HG03103 (cell line): ENCODE results near the gene ASTN2.
"Not testable (repeated sequence)": the region's sequence is repeated elsewhere in the genome, so short reads cannot be mapped to it uniquely, and the experiment has no call there.

Experiments
- ATAC-seq: cut with Tn5 transposase; IDR thresholded peaks from one replicate; pipeline ENCODE4 v1.9.1; 2021; ENCODE audit warnings: low read depth; ENCODE audit not compliant: unreplicated experiment

The ASTN2 gene

DNA sequence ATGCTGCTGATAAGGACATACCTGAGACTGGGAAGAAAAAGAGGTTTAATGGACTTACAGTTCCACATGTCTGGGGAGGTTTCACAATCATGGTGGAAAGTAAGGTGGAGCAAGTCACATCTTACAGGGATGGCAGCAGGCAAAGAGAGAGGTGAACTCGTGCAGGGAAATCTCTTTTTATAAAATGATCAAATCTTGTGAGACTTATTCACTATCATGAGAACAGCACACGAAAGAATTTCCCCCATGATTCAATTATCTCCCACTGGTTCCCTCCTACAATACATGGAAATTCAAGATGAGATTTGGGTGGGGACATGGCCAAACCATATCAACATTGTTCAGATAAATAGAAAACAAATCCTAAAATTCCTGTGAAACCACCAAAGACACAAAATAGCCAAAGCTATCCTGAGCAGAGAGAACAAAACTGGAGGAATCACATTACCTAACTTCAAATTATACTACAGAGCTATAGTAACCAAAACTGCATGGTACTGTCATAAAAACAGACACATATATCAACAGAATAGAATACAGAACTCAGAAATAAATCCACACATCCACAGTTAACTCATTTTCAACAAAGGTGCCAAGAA is 958.3 kb downstream of the ASTN2 start:
- ATAC-seq = no peak

DNA sequence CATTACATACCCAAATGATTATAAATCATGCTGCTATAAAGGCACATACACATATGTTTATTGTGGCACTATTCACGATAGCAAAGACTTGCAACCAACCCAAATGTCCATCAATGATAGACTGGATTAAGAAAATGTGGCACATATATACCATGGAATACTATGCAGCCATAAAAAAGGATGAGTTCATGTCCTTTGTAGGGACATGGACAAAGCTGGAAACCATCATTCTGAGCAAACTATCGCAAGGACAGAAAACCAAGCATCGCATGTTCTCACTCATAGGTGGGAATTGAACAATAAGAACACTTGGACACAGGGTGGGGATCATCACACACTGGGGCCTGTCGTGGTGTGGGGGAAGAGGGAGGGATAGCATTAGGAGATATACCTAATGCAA is 960.3 kb downstream of the ASTN2 start:
- ATAC-seq = not testable (repeated sequence)

DNA sequence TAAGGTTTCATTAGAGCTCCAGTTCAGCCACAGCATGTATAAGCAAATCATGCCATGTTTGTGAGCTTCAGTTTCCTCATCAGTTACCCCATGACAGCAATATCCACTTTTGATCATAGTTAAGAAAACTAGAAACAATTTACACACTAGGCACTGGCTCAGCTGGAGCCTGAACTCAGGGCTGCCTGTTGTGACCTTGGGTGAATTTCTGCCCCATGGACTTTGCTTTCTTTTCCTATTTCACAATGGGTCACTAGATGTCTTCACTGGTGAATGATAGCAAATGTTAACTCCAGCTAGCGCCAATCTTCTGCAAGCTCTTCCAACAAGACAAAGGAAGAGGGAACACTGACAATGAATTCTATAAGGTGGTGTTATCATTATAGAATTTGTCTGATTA is 961.1 kb downstream of the ASTN2 start:
- ATAC-seq = no peak

DNA sequence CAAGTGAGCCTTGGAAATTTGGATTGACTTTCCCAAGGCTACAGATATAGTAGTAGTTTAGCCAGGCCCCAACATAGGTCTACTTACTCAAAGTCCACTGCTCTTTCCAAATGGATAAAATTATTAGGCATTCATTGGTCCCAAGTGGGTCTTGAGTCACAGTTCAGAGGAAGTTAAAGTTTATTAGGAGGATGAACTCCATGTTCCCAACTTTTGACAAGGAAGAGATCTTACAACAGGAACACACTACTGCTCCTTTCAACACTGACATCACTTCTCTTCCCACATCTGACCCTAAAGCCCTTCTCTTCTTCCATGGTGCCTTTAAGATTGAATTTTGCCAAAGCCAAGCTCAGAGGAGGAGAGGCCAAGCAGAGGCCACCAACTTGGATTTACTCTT is 962.2 kb downstream of the ASTN2 start:
- ATAC-seq = no peak

DNA sequence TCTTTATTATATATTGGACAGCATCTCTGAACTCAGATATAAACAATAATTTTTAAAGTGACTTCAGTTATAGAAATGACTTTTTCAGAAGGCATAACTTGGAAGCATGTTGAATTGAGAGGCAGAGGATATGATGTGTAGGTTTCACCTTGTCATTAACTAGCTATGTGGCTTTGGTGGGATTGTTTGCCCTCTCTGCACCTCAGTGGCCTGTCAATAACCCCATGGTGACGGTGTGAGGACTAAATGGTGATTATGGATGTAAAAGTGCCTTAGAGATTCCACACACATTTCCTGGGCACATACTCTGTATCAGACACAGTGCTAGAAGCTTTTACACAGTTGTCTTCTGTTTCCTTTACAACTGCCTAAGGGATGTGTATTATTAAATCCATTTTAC is 962.6 kb downstream of the ASTN2 start:
- no peak for ATAC-seq

DNA sequence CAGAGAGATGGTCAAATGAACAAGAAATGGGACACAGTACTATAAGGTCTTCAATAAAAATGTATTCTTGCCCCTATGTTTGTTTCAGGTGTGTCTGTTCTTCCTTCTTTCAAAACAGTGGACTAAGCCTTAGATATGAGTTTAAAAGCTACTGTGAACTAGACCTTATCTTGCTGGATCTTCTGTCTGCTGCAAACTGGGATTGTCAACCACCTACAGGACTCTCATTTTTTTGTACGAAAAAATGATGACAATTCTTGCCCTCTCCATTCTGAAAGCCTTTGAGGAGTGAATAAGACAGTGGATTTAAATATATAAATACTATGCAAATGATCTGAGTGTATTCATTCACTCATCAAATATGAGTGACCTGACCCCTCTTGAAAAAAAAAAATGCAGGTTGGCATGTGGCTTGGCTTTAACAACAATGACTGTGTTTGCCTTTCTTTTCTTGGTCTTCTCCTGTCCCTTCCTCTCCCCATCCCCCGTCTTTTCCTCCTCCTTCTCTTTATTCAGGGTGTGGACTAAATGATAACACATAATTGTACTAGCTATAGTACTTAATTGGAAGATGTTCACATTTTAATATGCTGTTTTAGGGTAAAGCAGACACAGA is 963.2 kb downstream of the ASTN2 start:
- no peak for ATAC-seq

DNA sequence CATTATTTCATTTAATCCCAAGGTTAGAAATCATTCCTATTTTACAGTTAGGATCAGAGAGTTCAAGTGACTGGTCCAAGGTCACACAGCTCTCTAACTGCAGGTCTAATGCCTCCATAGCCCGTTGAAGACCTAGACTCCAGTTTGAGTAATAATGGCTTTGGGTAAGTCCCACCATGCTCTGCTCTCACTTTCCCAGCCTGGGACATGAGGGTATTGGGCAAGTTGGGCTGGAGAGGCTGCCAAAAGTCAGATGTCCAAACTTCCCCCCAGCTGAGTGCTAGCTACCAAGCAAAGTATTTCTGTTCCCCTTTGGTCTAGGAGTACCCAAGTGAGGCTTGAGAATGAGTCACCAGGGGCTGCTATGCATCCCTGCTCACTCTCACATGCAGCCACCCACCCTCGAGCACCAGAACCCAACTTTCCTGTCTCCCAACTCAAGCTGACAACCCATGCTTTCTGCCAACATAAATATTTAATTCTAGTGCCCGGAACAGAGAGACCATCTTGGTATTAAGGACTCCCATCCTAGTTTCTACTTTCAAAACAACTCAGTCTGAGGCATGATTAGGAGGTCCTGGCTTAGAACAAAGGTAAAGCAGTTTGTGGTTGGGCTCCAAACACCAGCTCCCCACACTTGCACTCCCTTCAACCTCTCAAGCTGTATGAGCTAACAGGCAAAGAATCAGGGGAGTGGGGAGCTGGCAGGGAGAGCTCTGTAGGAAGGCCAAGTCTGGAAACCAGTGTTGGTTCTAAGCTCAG is 964.3 kb downstream of the ASTN2 start:
- peak; percentile 90 for ATAC-seq

DNA sequence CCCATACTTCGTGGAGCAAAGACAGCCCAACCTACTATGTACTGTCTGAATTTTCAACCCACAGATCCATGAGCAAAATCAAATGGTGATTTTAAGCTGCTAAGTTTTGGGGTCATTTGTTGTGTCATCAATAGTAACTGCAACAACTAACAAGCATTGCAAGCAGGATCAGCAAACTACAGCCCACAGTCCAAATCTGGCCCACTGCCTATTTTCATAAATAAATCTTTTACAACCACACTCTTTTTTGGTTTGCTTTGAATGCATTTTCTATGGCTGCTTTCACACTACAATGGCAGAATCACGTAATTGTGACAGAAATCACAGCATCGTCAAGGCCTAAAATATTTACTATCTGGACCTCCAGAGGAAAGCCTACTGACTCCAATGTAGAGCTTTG is 964.9 kb downstream of the ASTN2 start:
- no peak for ATAC-seq

DNA sequence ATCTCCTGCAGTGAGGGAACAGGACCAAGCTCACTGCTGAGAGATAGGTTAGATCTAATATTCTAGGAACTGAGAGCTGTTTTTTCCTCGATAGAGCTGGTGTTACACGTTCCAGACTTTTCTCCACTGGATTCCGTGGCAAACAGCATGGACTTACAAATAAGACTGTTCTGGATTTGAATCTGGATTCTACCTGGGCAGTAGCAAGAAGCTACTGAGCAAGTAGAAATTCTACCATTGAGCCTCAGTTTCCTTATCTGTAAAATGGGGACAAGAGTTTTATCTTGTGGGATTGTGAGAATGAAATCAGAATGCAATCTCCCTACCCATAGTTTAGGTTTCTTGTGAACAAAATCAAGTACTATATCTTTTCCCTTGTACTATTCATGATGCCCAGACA is 966.4 kb downstream of the ASTN2 start:
- ATAC-seq = no peak

DNA sequence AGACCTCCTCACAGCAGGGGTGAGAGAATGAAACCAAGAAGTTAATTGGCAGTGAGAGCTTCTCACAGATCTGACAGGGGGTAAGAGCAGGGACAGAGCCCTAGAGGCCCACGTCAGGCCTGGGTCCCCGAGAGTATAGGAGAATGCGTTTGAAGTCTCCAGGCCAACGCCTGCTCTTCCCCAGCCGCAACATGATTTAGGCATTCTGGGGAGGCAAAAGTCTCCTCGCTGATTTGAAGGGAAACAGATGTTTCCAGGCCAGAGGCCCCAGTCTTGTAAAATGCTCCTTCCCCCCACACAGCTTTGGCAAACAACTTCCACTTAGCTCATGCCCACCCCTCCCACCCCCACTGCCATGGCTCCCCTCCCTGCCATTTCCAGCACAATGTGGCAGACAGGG is 966.9 kb downstream of the ASTN2 start:
- ATAC-seq = no peak

DNA sequence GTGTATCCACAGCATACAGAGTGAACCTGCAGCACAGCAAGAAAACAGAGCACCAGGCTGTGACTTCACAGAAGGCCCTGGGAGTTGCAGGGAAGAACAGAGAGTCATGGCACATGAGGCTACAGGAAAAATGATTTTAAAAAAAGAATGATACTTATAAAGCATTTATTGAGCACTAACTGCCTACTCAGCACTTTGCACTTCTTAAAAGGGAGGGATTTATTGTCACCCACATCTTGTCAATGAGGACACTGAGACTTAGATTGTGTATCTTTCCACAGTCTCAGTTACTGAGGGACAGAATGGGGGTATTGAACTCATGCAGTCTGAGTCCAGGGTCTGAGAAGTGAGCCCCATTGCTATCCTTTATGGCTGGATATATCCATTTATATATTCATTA is 972.3 kb downstream of the ASTN2 start:
- ATAC-seq = no peak

DNA sequence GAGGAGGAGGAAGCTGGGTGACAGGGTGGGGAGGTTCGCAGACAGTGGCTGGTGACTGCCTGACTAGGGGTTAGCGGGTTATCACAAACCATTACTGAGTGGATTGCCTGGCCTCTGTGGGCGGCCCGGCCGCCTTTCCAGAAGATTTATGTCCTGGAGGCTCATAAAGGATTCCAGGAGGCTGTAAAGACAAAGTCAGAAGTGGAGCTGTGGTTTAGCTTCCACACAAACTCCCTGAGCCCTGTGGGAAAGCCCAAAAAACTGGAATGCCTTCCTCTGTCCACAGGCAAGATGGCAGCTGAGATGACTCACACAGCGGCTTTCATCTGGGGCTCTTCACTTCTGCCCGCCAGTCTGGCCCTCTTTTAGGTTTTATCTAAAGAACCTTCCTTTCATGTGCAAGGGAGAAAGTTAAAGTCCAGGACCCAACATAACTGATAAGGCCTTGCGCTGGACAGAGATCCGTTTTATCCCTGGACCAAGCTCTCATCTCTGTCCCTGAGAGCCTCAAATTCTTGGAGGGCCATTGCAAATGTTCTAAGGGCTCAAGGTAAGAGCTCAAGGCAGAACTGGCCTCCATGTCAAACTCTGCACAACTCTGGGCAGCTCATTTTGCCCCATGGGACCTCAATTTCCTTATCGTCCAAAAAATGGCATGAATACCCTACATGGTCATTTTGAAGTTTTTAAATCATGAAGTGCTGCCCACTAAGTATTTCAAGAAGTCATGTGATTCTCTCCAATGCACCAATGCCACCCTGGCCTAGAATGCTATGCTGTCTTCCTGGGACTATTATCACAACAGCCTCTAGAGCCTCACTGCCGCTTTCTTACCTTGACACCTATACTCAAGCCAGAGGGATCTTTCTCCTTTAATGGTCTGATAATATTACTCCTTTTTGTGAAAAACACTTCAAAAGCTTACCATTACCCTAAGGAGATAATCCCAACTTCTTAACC is 977.2 kb downstream of the ASTN2 start:
- no peak for ATAC-seq

DNA sequence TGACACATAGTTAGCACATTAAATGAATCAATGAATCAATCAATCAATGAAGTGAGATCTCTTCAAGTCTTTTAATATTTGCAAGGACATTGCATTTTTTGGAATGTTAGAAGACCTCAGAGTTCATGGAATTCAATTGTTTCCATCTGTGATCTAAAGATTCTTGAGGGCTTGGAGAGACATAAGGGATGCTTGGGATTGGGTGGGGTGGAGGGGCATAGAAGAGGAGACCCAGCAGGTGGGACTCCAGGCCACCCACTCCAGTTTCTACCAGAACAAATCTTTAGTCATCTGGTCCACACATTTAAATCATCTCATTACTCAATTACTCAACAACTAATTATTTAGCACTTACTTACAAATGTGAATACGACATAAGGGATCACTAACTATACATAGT is 978.7 kb downstream of the ASTN2 start:
- no peak for ATAC-seq

DNA sequence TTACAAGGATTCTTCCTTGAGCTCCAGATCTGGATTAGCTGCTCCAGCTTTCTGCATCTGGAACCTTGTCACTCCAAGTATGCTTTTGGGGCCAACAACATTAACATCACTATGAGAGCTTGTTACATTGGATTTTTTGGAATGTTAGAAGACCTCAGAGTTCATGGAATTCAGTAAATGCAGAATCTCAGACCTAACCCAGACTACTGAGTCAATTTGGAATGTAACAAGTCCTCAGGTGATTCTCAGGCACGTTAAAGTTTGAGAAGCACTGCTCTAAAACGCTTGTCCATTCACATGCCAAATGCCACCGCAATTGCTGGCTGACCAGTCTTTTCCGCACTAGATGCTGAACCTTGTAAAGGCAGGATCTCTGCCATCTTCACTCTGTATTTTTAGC is 979.2 kb downstream of the ASTN2 start:
- no peak for ATAC-seq

DNA sequence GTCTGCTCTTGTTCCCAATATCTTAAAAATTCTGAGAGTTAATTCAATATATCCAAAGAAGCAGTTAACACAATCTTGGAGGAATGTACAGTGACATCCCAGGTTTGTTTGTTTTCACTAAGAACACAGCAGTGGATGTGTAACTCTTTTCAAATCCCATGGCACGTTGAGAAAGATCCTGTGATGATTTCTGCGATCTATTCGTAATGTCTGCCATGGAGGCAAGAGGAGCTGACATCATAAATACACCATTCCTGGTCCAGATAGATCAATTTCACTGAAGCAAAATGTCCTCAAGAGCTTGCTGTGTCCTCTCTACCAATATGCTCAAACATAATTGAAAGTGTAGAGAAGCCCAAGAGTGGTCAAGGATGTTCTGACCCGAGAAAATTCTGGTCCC is 980.5 kb downstream of the ASTN2 start:
- ATAC-seq = no peak

DNA sequence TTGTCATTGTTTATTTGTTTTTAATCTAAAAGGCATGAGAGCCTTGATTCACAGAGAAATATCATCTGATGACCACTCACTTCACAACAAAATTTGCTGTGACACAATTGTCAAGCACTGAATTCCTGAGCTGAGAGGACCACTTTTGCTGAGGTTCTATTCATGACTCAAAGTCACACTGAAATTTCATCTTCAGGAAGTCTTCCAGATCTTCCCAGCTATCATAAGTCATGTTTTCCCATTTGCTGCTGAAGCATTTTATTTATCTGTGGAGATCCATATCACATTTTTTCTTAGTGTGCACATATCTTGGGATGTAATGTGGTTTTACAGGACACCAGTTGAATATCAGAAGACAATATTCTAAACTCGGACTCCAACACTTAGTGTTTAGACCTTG is 982.8 kb downstream of the ASTN2 start:
- no peak for ATAC-seq

DNA sequence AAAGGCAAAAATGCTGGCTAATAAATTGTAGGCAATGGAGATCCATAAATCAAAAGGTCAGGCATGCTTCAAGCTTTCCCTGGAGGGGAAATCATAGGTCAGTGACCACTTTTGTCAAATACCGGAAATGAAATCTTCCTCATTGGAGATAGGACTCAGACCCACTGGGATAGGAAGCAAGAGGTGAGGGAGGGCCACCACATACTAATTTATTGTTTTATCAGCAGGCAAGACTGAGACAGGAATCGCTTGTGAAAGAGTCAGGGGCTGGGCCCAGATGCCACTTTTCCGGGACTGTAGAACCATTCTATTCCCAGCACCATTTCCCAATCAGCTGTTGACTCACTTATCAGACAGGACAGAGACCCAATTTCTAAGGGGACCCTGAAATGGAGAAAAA is 984.0 kb downstream of the ASTN2 start:
- ATAC-seq = no peak

DNA sequence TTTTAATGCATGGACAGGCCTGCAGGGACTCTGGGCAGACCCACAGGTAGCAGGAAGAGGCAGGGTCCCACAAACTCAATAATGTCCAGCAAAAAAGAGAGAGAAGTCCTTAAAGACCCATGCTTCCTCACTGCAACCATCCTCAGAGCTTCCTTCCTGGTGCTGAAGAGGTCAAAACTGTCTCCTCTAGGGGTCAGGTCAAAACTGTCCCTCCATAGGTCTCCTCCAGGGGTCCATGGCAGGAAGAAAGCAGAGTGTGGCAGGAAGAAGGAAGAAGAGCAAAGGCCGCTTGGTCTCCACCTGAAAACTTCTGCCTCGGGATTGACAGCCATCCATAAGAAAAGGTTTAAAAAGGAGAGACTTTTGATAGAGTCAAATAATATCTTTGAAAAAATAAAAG is 989.6 kb downstream of the ASTN2 start:
- ATAC-seq = no peak

DNA sequence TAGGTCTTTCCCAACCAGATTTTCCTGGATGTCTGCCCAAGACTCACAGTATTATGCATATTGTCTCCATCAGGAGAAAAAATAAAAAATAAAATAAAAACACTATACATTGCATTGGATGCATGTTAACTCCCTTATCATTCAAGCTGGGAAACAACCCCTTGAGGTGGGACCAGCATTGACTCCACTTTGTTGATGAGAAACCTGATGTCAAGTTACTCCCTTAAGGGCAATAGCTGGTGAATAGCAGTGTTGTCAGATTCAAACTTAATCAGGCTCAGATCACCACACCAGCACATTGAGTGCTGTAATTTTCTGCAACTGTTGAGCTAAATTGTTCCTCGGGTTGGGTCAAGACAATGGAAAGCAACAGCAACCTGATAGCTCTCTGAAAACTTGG is 991.7 kb downstream of the ASTN2 start:
- ATAC-seq = no peak

DNA sequence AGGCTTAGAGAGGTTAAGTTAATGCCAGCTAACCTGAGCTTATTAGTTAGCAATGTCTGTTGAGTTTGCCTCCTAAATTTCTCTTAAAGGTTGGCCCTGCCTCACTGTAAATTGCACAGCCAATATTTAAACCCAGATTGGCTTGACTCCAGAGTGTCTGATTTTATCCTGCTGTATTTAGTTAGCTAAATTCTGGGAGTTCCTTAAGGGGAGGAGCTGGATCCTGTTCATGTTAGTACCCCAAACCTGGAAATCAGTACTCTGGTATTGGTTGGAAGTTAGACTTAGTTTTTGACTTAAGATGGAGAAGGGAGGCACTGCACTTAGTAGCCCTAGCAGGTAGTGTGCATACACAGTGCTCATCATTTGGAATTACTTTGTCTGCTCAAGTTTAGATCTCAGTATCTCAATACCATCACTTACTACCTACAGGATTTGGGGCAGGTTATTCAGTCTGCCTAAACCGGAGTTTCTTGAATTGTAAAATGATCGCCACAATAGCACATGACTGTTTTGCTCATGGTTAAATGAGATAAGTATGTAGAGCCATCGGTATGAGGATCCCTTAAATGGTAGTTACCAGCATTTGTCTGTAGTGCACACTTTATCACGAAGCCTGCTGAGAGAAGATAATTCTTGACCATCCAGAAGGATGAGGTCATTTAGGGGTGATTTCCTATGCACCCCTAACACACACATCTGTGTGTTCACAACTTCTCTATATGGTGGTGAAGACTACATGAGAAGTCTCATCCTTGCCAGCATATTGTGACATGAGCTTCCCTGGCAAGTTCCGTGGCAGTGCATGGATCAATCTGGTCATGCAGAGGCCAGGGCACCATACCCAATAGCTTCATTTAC is 992.5 kb downstream of the ASTN2 start:
- ATAC-seq = no peak
